A549 (cell line): Measurements from ENCODE around the gene MDGA2.

Experiments
- JUNB ChIP-seq: fragments of >200 bp; sonication (Bioruptor Twin); formaldehyde crosslinking; IDR thresholded peaks from 2 replicates; pipeline ENCODE4 v1.6.1; 2016
- MAX ChIP-seq: IDR thresholded peaks from 2 replicates; pipeline ENCODE4 v1.6.1; 2012
- POLR2A ChIP-seq: IDR thresholded peaks from 2 replicates; pipeline ENCODE4 v1.6.1; 2012; ENCODE audit warnings: mild to moderate bottlenecking, low read length
- RAD21 ChIP-seq, 2 experiments: fragments of >200 bp in 1 of 2; sonication (Bioruptor Twin) in 1 of 2; formaldehyde crosslinking in 1 of 2; IDR thresholded peaks in 1 of 2; conservative IDR thresholded peaks in 1 of 2; 2 replicates in 1 of 2; 3 replicates in 1 of 2; pipeline ENCODE4 v1.6.1; 2012 to 2018; ENCODE audit warnings: inconsistent platforms in 1 of 2

DNA sequence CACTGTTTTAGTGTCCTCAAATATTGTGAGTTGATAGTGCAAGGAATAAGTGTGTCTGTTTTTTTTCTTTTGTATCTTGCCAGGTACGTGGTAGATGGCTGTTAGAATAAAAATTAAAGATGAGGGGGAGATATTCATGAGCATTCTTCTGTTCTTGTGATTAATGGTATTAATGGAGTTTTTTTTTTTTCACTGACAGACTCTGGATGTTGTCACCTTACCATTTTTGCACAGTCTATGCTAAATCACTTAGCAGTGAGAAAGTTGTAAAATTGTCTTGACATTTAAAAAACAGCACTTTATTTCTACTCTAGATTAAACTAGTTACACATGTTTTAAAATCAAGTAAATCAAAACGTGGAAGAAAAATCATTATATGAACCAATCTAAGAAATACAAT, 204.3 kb downstream of the MDGA2 start:
- TF ChIP-seq RAD21 (conservative IDR thresholded peaks at IDR 0.05 in 1 of 2, IDR thresholded peaks at IDR 0.05 in 1 of 2) (no peak), MAX (no peak), POLR2A (no peak), JUNB (no peak)
